ENCODE measurements around the gene LAMC2.

Gene LAMC2

GRCh38 chr1:183284086-183284485 is 98.0 kb downstream of the LAMC2 start:
- Histone ChIP-seq H3K4me1 (ENCODE audit: insufficient read depth, low read length) (peaks cover 17% of the 10 kb centered on the region), H2AFZ (ENCODE audit: low read depth, low read length) (no peak overlapping the region), H3K4me3 (ENCODE audit: low read length) (no peak overlapping the region), H3K27me3 (ENCODE audit: insufficient read depth, low read length) (no peaks in the 10 kb centered on the region), H3K9me3 (ENCODE audit: low read length) (peaks cover 2% of the 10 kb centered on the region), H3K36me3 (ENCODE audit: insufficient read depth, low read length) (no peaks in the 10 kb centered on the region)

- H3K4me1 ChIP-seq (ENCODE audit: insufficient read depth, low read length) = peaks cover 17% of the 10 kb centered on the region
- no peak overlapping the region for H2AFZ ChIP-seq (ENCODE audit: low read depth, low read length)
- H3K27me3 ChIP-seq (ENCODE audit: insufficient read depth, low read length) = no peaks in the 10 kb centered on the region
- no peak overlapping the region for H3K4me3 ChIP-seq (ENCODE audit: low read length)
- H3K36me3 ChIP-seq (ENCODE audit: insufficient read depth, low read length) = no peaks in the 10 kb centered on the region
- H3K9me3 ChIP-seq (ENCODE audit: low read length) = peaks cover 2% of the 10 kb centered on the region
These were observed 99.2 kb downstream of the LAMC2 start for GRCh38 chr1:183285256-183285655.

- Histone ChIP-seq H3K36me3 (ENCODE audit: insufficient read depth, low read length) (no peaks in the 10 kb centered on the region), H3K4me3 (ENCODE audit: low read length) (no peak overlapping the region), H3K27me3 (ENCODE audit: insufficient read depth, low read length) (no peaks in the 10 kb centered on the region), H3K9me3 (ENCODE audit: low read length) (peaks cover 2% of the 10 kb centered on the region), H3K4me1 (ENCODE audit: insufficient read depth, low read length) (peaks cover 17% of the 10 kb centered on the region), H2AFZ (ENCODE audit: low read depth, low read length) (no peak overlapping the region)
These were observed 99.7 kb downstream of the LAMC2 start for GRCh38 chr1:183285746-183286145.

GRCh38 chr1:183287191-183287675 is 101.2 kb downstream of the LAMC2 start:
- Histone ChIP-seq H3K27me3 (ENCODE audit: insufficient read depth, low read length) (no peaks in the 10 kb centered on the region), H3K9me3 (ENCODE audit: low read length) (peaks cover 2% of the 10 kb centered on the region), H2AFZ (ENCODE audit: low read depth, low read length) (no peak overlapping the region), H3K4me3 (ENCODE audit: low read length) (no peak overlapping the region), H3K4me1 (ENCODE audit: insufficient read depth, low read length) (peaks cover 13% of the 10 kb centered on the region), H3K36me3 (ENCODE audit: insufficient read depth, low read length) (no peaks in the 10 kb centered on the region)

GRCh38 chr1:183288583-183288982 is 102.5 kb downstream of the LAMC2 start:
- Histone ChIP-seq H3K4me1 (ENCODE audit: insufficient read depth, low read length) (peaks cover 13% of the 10 kb centered on the region), H3K9me3 (ENCODE audit: low read length) (peaks cover 2% of the 10 kb centered on the region), H2AFZ (ENCODE audit: low read depth, low read length) (no peak overlapping the region), H3K4me3 (ENCODE audit: low read length) (no peak overlapping the region), H3K27me3 (ENCODE audit: insufficient read depth, low read length) (no peaks in the 10 kb centered on the region), H3K36me3 (ENCODE audit: insufficient read depth, low read length) (no peaks in the 10 kb centered on the region)

- no peaks in the 10 kb centered on the region for H3K27me3 ChIP-seq (ENCODE audit: insufficient read depth, low read length)
- H3K4me3 ChIP-seq (ENCODE audit: low read length) = no peak overlapping the region
- H3K36me3 ChIP-seq (ENCODE audit: insufficient read depth, low read length) = no peaks in the 10 kb centered on the region
These were observed 103.0 kb downstream of the LAMC2 start for GRCh38 chr1:183289051-183289496.

GRCh38 chr1:183290628-183291027 is 104.6 kb downstream of the LAMC2 start:
- no peak overlapping the region for H3K4me3 ChIP-seq (ENCODE audit: low read length)
- H3K36me3 ChIP-seq (ENCODE audit: insufficient read depth, low read length) = no peaks in the 10 kb centered on the region
- H2AFZ ChIP-seq (ENCODE audit: low read depth, low read length) = no peak overlapping the region
- H3K27me3 ChIP-seq (ENCODE audit: insufficient read depth, low read length) = no peaks in the 10 kb centered on the region
- peaks cover 2% of the 10 kb centered on the region for H3K9me3 ChIP-seq (ENCODE audit: low read length)
- H3K4me1 ChIP-seq (ENCODE audit: insufficient read depth, low read length) = peaks cover 13% of the 10 kb centered on the region

More at GRCh38 chr1:183289051-183289496, 103.0 kb downstream of the LAMC2 start:
- H3K4me1 ChIP-seq (ENCODE audit: insufficient read depth, low read length) = peaks cover 13% of the 10 kb centered on the region
- no peak overlapping the region for H2AFZ ChIP-seq (ENCODE audit: low read depth, low read length)
- H3K9me3 ChIP-seq (ENCODE audit: low read length) = peaks cover 2% of the 10 kb centered on the region

GRCh38 chr1:183291216-183291762 is 105.2 kb downstream of the LAMC2 start:
- H2AFZ ChIP-seq (ENCODE audit: low read depth, low read length) = no peak overlapping the region
- H3K27me3 ChIP-seq (ENCODE audit: insufficient read depth, low read length) = no peaks in the 10 kb centered on the region
- no peak overlapping the region for H3K4me3 ChIP-seq (ENCODE audit: low read length)
- H3K36me3 ChIP-seq (ENCODE audit: insufficient read depth, low read length) = no peaks in the 10 kb centered on the region
- H3K4me1 ChIP-seq (ENCODE audit: insufficient read depth, low read length) = peaks cover 13% of the 10 kb centered on the region
- H3K9me3 ChIP-seq (ENCODE audit: low read length) = peaks cover 2% of the 10 kb centered on the region

GRCh38 chr1:183291802-183292514 is 105.9 kb downstream of the LAMC2 start:
- no peak overlapping the region for H3K4me3 ChIP-seq (ENCODE audit: low read length)
- peaks cover 2% of the 10 kb centered on the region for H3K9me3 ChIP-seq (ENCODE audit: low read length)
- no peaks in the 10 kb centered on the region for H3K36me3 ChIP-seq (ENCODE audit: insufficient read depth, low read length)
- H3K27me3 ChIP-seq (ENCODE audit: insufficient read depth, low read length) = no peaks in the 10 kb centered on the region
- no peak overlapping the region for H2AFZ ChIP-seq (ENCODE audit: low read depth, low read length)
- peaks cover 9% of the 10 kb centered on the region for H3K4me1 ChIP-seq (ENCODE audit: insufficient read depth, low read length)

GRCh38 chr1:183293241-183293640 is 107.2 kb downstream of the LAMC2 start:
- no peaks in the 10 kb centered on the region for H3K36me3 ChIP-seq (ENCODE audit: insufficient read depth, low read length)
- no peaks in the 10 kb centered on the region for H3K4me1 ChIP-seq (ENCODE audit: insufficient read depth, low read length)
- H2AFZ ChIP-seq (ENCODE audit: low read depth, low read length) = no peak overlapping the region
- peaks cover 2% of the 10 kb centered on the region for H3K9me3 ChIP-seq (ENCODE audit: low read length)
- no peak overlapping the region for H3K4me3 ChIP-seq (ENCODE audit: low read length)
- H3K27me3 ChIP-seq (ENCODE audit: insufficient read depth, low read length) = no peaks in the 10 kb centered on the region

- Histone ChIP-seq H3K4me3 (ENCODE audit: low read length) (no peak overlapping the region), H3K36me3 (ENCODE audit: insufficient read depth, low read length) (no peaks in the 10 kb centered on the region), H3K27me3 (ENCODE audit: insufficient read depth, low read length) (no peaks in the 10 kb centered on the region)
These were observed 107.8 kb downstream of the LAMC2 start for GRCh38 chr1:183293876-183294275.

More at GRCh38 chr1:183293876-183294275, 107.8 kb downstream of the LAMC2 start:
- no peaks in the 10 kb centered on the region for H3K9me3 ChIP-seq (ENCODE audit: low read length)
- H2AFZ ChIP-seq (ENCODE audit: low read depth, low read length) = no peak overlapping the region
- no peaks in the 10 kb centered on the region for H3K4me1 ChIP-seq (ENCODE audit: insufficient read depth, low read length)
